Measurements from ENCODE around the gene FNDC4.

GRCh38 chr2:27522400-27522945 lies 27.5 kb upstream of the FNDC4 start:
- no peak for TF ChIP-seq ZNF621 (tag by site-specific recombination; IDR thresholded peaks at IDR 0.05)
- no peak for TF ChIP-seq ZNF16 (tag by site-specific recombination; IDR thresholded peaks at IDR 0.05; ENCODE audit: low read depth)
- no peak for TF ChIP-seq CTCF (tag by site-specific recombination; IDR thresholded peaks at IDR 0.05)

All from HEK293 (cell line).